Measurements from ENCODE around the gene NTM. TPM values are rescaled to one million over a fixed set of nuclear protein-coding genes. Genes with fewer than 3 reads are reported as not detected.
A peak's percentile ranks its signal among the peaks of the same experiment; 100 is the strongest.

NTM gene
- total and polyA plus RNA-seq, 9 donors = 8.5 to 37.1 (median 22.6) TPM

DNA sequence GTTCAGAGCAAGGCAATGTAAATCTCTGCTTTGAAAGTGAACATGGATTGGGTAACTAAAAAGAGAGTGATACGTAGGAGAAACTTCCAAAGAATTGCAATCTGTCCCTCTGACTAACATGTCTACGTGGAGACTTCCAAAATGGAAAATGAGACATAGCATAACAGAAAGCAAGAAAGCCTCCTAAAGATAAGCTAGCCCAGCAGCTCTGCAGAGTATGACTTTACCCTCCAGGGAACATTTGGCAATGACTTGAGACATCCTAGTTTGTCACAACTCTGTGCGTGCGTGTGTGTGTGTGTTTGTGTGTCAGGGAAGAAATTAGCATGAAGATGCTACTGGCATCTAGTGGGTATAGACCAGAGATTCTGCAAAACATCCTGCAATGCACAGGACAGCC is 817.4 kb downstream of the NTM start:
- Histone ChIP-seq H3K36me3 (ENCODE audit: control insufficient read depth, insufficient read depth, low read length) (no peaks in the 10 kb centered on the region), H3K27ac (ENCODE audit: low read length) (no peak overlapping the region), H3K27me3 (ENCODE audit: control insufficient read depth, insufficient read depth, low read length) (no peaks in the 10 kb centered on the region), H3K4me1 (ENCODE audit: control insufficient read depth, insufficient read depth, low read length) (no peaks in the 10 kb centered on the region), H3K4me3 (ENCODE audit: low read length) (no peak overlapping the region), H3K9me3 (replicated peaks; ENCODE audit: control insufficient read depth, low read depth, low read length) (no peaks in the 10 kb centered on the region)
- WGBS (ENCODE audit: insufficient coverage) = no CpG with 5 or more reads among the region's 4 CpGs
- no peak for DNase-seq

GRCh38 chr11:132196928-132197327 is 826.5 kb downstream of the NTM start:
- Histone ChIP-seq H3K4me3 (ENCODE audit: low read length) (no peak overlapping the region), H3K36me3 (ENCODE audit: control insufficient read depth, insufficient read depth, low read length) (no peaks in the 10 kb centered on the region), H3K4me1 (ENCODE audit: control insufficient read depth, insufficient read depth, low read length) (no peaks in the 10 kb centered on the region), H3K27ac (ENCODE audit: low read length) (no peak overlapping the region), H3K27me3 (ENCODE audit: control insufficient read depth, insufficient read depth, low read length) (no peaks in the 10 kb centered on the region), H3K9me3 (replicated peaks; ENCODE audit: control insufficient read depth, low read depth, low read length) (no peaks in the 10 kb centered on the region)
- 90% methylated on average over 1 of the region's 1 CpG for WGBS (ENCODE audit: insufficient coverage)
- no peak for DNase-seq

- no peaks in the 10 kb centered on the region for H3K9me3 ChIP-seq (replicated peaks; ENCODE audit: control insufficient read depth, low read depth, low read length)
- H3K36me3 ChIP-seq (ENCODE audit: control insufficient read depth, insufficient read depth, low read length) = no peaks in the 10 kb centered on the region
- H3K27me3 ChIP-seq (ENCODE audit: control insufficient read depth, insufficient read depth, low read length) = no peaks in the 10 kb centered on the region
- 65% methylated on average over 3 of the region's 6 CpGs for WGBS (ENCODE audit: insufficient coverage)
- H3K4me3 ChIP-seq (ENCODE audit: low read length) = no peak overlapping the region
- H3K27ac ChIP-seq (ENCODE audit: low read length) = no peak overlapping the region
- DNase-seq = no peak
- no peaks in the 10 kb centered on the region for H3K4me1 ChIP-seq (ENCODE audit: control insufficient read depth, insufficient read depth, low read length)
These were observed 830.0 kb downstream of the NTM start for GRCh38 chr11:132200353-132200936.

GRCh38 chr11:132202621-132203020 is 832.2 kb downstream of the NTM start:
- 80% methylated on average over 1 of the region's 3 CpGs for WGBS (ENCODE audit: insufficient coverage)
- no peak overlapping the region for H3K4me3 ChIP-seq (ENCODE audit: low read length)
- H3K27ac ChIP-seq (ENCODE audit: low read length) = no peak overlapping the region
- DNase-seq = no peak
- H3K27me3 ChIP-seq (ENCODE audit: control insufficient read depth, insufficient read depth, low read length) = no peaks in the 10 kb centered on the region
- H3K4me1 ChIP-seq (ENCODE audit: control insufficient read depth, insufficient read depth, low read length) = no peaks in the 10 kb centered on the region
- peaks cover 2% of the 10 kb centered on the region for H3K9me3 ChIP-seq (replicated peaks; ENCODE audit: control insufficient read depth, low read depth, low read length)
- no peaks in the 10 kb centered on the region for H3K36me3 ChIP-seq (ENCODE audit: control insufficient read depth, insufficient read depth, low read length)

DNA sequence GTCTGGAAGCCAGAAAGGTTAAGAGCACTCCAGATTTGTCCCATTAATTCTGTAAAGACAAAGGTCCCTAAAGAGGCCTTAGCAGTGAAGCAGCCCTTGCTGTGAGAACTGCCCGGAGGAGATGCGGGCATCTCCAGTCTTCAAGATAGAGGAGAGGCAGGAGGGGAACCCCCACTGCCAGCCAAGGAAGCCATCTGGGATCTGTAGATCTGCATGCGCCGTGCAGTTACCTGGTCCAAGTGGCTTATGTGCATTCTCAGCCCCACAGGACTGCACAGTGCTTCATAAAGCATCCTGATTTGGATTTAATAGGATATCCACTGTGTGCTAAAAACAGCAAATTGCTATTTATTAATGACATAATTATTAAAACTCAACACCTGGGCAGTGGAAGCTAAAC is 834.6 kb downstream of the NTM start:
- no peak overlapping the region for H3K4me3 ChIP-seq (ENCODE audit: low read length)
- H3K36me3 ChIP-seq (ENCODE audit: control insufficient read depth, insufficient read depth, low read length) = no peaks in the 10 kb centered on the region
- no peak overlapping the region for H3K27ac ChIP-seq (ENCODE audit: low read length)
- WGBS (ENCODE audit: insufficient coverage) = no CpG with 5 or more reads among the region's 4 CpGs
- DNase-seq = no peak
- no peaks in the 10 kb centered on the region for H3K4me1 ChIP-seq (ENCODE audit: control insufficient read depth, insufficient read depth, low read length)
- peaks cover 2% of the 10 kb centered on the region for H3K9me3 ChIP-seq (replicated peaks; ENCODE audit: control insufficient read depth, low read depth, low read length)
- H3K27me3 ChIP-seq (ENCODE audit: control insufficient read depth, insufficient read depth, low read length) = no peaks in the 10 kb centered on the region

DNA sequence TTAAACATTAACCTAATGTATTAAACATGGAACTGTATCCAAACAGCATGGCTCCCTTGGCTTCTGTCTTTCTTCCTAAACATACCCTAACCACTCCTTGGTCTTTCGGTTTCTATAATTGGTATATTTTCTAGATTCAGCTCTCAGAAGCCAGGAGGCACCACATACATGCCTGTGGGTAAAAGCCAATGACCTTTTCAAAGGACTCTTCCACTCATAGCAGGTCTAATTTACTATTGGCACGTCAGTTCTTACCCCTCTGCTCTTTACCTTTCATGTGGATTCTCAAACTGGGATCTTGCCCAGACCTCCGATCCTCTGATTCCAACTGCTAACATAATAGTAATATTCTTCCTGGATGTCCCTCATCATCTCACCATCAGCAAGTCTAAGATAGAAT is 835.1 kb downstream of the NTM start:
- WGBS (ENCODE audit: insufficient coverage) = 75% methylated on average over 2 of the region's 3 CpGs
- H3K27me3 ChIP-seq (ENCODE audit: control insufficient read depth, insufficient read depth, low read length) = no peaks in the 10 kb centered on the region
- peaks cover 2% of the 10 kb centered on the region for H3K9me3 ChIP-seq (replicated peaks; ENCODE audit: control insufficient read depth, low read depth, low read length)
- no peak overlapping the region for H3K27ac ChIP-seq (ENCODE audit: low read length)
- H3K36me3 ChIP-seq (ENCODE audit: control insufficient read depth, insufficient read depth, low read length) = no peaks in the 10 kb centered on the region
- H3K4me1 ChIP-seq (ENCODE audit: control insufficient read depth, insufficient read depth, low read length) = no peaks in the 10 kb centered on the region
- no peak overlapping the region for H3K4me3 ChIP-seq (ENCODE audit: low read length)
- no peak for DNase-seq

- DNase-seq = no peak
- H3K36me3 ChIP-seq (ENCODE audit: control insufficient read depth, insufficient read depth, low read length) = no peaks in the 10 kb centered on the region
These were observed 836.6 kb downstream of the NTM start for GRCh38 chr11:132206993-132207392.

DNA sequence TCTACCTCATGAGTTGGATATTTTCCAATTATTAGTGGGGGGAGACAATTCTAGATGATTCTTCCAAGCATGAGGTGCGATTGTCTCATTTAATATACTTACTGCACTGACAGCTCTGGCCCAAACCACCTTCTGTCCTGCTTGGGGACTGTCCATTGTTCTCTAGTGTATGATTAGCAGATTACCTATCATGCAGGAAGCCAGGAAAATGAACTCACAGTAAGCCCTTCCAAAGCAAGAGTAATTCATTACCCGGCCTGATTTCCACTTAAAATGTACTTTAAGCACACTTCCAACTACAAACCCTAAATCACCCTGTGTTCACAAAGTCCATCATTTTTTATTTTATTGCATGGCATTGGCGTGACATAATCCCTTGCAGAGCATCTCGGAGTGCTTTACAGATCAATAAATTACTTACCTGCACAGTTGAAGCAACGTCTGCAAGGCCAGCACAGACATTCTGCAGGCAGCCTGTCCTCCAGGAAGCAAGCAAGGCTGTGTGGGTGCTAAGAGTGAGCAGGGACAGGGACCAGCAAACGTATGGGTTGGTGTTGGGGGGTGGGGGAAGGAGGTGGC is 838.2 kb downstream of the NTM start:
- Histone ChIP-seq H3K4me3 (ENCODE audit: low read length) (no peak overlapping the region), H3K36me3 (ENCODE audit: control insufficient read depth, insufficient read depth, low read length) (no peaks in the 10 kb centered on the region), H3K4me1 (ENCODE audit: control insufficient read depth, insufficient read depth, low read length) (no peaks in the 10 kb centered on the region), H3K27ac (ENCODE audit: low read length) (no peak overlapping the region), H3K9me3 (replicated peaks; ENCODE audit: control insufficient read depth, low read depth, low read length) (peaks cover 2% of the 10 kb centered on the region), H3K27me3 (ENCODE audit: control insufficient read depth, insufficient read depth, low read length) (no peaks in the 10 kb centered on the region)
- no peak for DNase-seq
- 37% methylated on average over 4 of the region's 6 CpGs for WGBS (ENCODE audit: insufficient coverage)

More at GRCh38 chr11:132206993-132207392, 836.6 kb downstream of the NTM start:
- peaks cover 2% of the 10 kb centered on the region for H3K9me3 ChIP-seq (replicated peaks; ENCODE audit: control insufficient read depth, low read depth, low read length)
- no peak overlapping the region for H3K4me3 ChIP-seq (ENCODE audit: low read length)
- WGBS (ENCODE audit: insufficient coverage) = 82% methylated on average over 2 of the region's 5 CpGs
- H3K27me3 ChIP-seq (ENCODE audit: control insufficient read depth, insufficient read depth, low read length) = no peaks in the 10 kb centered on the region
- H3K4me1 ChIP-seq (ENCODE audit: control insufficient read depth, insufficient read depth, low read length) = no peaks in the 10 kb centered on the region
- no peak overlapping the region for H3K27ac ChIP-seq (ENCODE audit: low read length)

DNA sequence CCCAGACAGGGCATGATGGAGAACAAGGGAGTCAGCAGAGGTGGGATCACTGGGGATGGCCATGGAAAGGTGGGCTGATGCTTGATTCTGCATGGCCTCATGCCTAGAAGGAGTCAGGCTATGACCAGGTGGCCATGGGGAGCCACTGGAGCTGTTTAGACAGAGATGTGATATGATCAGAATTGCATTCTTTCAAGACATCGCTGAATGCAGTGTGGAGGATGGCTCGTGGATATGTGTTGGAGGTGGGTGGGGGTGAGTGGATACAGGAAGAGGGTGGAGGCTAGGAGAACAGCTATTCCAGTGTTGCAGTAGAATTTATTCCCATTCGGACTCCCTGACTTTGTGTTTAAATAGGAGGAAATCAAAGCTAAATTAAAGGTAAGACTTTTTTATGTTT is 841.1 kb downstream of the NTM start:
- DNase-seq = no peak
- Histone ChIP-seq H3K9me3 (replicated peaks; ENCODE audit: control insufficient read depth, low read depth, low read length) (peaks cover 2% of the 10 kb centered on the region), H3K27me3 (ENCODE audit: control insufficient read depth, insufficient read depth, low read length) (no peaks in the 10 kb centered on the region), H3K27ac (ENCODE audit: low read length) (no peak overlapping the region), H3K4me3 (ENCODE audit: low read length) (no peak overlapping the region), H3K4me1 (ENCODE audit: control insufficient read depth, insufficient read depth, low read length) (peaks cover 2% of the 10 kb centered on the region), H3K36me3 (ENCODE audit: control insufficient read depth, insufficient read depth, low read length) (no peaks in the 10 kb centered on the region)
- 76% methylated on average over 2 of the region's 3 CpGs for WGBS (ENCODE audit: insufficient coverage)

DNA sequence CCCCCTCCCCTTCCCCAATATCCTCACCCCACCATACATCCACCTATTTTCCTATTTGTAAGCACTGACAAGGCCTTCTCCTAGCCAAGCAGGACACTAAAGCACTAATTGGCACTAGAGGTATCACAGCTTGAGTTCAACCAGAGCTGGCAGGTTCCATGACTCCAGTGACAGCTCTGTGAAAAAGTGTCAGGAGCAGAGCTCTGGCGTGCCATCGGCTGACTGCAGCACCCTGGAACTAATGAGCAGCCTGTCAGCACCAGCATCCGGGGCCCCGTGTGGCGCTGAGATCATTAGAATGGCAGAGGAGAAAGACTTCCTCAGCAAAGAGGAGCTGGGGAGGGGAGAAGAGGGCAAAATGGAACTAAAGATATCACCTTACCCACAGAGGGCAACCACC is 847.4 kb downstream of the NTM start:
- no peak for DNase-seq
- no peaks in the 10 kb centered on the region for H3K27me3 ChIP-seq (ENCODE audit: control insufficient read depth, insufficient read depth, low read length)
- H3K4me1 ChIP-seq (ENCODE audit: control insufficient read depth, insufficient read depth, low read length) = peaks cover 2% of the 10 kb centered on the region
- no peaks in the 10 kb centered on the region for H3K9me3 ChIP-seq (replicated peaks; ENCODE audit: control insufficient read depth, low read depth, low read length)
- H3K27ac ChIP-seq (ENCODE audit: low read length) = no peak overlapping the region
- 60% methylated on average over 2 of the region's 5 CpGs for WGBS (ENCODE audit: insufficient coverage)
- H3K36me3 ChIP-seq (ENCODE audit: control insufficient read depth, insufficient read depth, low read length) = no peaks in the 10 kb centered on the region
- H3K4me3 ChIP-seq (ENCODE audit: low read length) = no peak overlapping the region

- DNase-seq = peak; percentile 80
- no peaks in the 10 kb centered on the region for H3K9me3 ChIP-seq (replicated peaks; ENCODE audit: control insufficient read depth, low read depth, low read length)
- no CpG with 5 or more reads among the region's 1 CpG for WGBS (ENCODE audit: insufficient coverage)
- H3K4me3 ChIP-seq (ENCODE audit: low read length) = no peak overlapping the region
- H3K4me1 ChIP-seq (ENCODE audit: control insufficient read depth, insufficient read depth, low read length) = no peaks in the 10 kb centered on the region
- no peaks in the 10 kb centered on the region for H3K27me3 ChIP-seq (ENCODE audit: control insufficient read depth, insufficient read depth, low read length)
- no peaks in the 10 kb centered on the region for H3K36me3 ChIP-seq (ENCODE audit: control insufficient read depth, insufficient read depth, low read length)
- H3K27ac ChIP-seq (ENCODE audit: low read length) = no peak overlapping the region
These were observed 850.1 kb downstream of the NTM start for GRCh38 chr11:132220474-132220873.

All from muscle of leg (tissue), 11 donors.